GM18870 (cell line): ENCODE measurements around the gene SKIC2.

Experiments
- ATAC-seq: cut with Tn5 transposase; IDR thresholded peaks from one replicate; pipeline ENCODE4 v1.9.1; 2021; ENCODE audit warnings: moderate library complexity; ENCODE audit not compliant: unreplicated experiment

SKIC2 gene

DNA sequence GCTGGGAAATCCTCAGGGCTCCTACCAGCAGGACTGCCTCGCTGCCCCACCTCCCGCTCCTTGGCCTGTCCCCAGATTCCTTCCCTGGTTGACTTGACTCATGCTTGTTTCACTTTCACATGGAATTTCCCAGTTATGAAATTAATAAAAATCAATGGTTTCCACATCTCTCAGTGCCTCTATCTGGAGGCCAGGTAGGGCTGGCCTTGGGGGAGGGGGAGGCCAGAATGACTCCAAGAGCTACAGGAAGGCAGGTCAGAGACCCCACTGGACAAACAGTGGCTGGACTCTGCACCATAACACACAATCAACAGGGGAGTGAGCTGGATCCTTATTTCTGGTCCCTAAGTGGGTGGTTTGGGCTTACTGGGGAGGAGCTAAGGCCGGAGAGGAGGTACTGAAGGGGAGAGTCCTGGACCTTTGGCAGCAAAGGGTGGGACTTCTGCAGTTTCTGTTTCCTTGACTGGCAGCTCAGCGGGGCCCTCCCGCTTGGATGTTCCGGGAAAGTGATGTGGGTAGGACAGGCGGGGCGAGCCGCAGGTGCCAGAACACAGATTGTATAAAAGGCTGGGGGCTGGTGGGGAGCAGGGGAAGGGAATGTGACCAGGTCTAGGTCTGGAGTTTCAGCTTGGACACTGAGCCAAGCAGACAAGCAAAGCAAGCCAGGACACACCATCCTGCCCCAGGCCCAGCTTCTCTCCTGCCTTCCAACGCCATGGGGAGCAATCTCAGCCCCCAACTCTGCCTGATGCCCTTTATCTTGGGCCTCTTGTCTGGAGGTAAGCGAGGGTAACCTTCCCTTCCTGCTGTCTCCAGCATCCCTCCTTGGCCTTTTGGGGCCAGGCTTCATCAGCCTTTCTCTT, 13.2 kb upstream of the SKIC2 start, which contains the start of gene CFB:
Gene CFB (plus strand): TSS at position 589 of the 863 bp plus-strand sequence. CDS start 127 bp downstream, at position 716.
- no peak for ATAC-seq

DNA sequence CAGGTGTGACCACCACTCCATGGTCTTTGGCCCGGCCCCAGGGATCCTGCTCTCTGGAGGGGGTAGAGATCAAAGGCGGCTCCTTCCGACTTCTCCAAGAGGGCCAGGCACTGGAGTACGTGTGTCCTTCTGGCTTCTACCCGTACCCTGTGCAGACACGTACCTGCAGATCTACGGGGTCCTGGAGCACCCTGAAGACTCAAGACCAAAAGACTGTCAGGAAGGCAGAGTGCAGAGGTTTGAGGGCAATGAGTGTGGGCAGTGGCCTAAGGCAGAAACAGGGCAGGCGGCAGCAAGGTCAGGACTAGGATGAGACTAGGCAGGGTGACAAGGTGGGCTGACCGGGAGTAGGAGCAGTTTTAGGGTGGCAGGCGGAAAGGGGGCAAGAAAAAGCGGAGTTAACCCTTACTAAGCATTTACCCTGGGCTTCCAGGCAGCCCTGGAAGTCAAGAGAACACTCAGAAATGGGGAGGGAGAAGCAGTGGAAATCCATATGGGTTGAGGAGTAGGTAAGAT, 12.5 kb upstream of the SKIC2 start:
- no peak for ATAC-seq

DNA sequence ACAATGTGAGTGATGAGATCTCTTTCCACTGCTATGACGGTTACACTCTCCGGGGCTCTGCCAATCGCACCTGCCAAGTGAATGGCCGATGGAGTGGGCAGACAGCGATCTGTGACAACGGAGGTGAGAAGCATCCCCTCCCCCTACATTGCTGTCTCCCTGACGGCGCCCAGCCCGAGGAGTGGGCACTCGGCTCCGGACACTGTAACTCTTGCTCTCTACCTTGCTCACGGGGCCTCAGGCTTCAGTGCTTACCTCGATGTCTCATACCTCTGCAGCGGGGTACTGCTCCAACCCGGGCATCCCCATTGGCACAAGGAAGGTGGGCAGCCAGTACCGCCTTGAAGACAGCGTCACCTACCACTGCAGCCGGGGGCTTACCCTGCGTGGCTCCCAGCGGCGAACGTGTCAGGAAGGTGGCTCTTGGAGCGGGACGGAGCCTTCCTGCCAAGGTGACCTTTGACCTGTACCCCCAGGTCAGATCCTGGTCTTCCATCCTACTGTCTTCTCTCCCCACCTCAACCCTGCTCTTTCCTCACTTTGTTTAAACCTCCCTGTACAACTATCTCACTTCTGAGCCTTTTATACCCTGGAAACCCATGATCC, 11.8 kb upstream of the SKIC2 start:
- ATAC-seq, result no peak

DNA sequence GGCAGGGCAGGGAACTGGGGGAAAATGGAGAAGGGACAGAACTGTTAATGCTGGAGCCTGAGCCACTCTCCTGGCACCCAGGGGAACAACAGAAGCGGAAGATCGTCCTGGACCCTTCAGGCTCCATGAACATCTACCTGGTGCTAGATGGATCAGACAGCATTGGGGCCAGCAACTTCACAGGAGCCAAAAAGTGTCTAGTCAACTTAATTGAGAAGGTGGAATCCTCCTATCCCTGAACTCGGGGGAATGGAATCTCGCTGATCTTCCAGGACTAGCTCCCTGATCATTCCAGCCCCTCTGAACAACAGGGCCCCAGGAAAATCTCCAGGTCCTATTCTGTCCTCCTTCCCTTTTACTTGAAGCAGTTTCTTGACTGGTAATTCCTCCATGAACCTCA, 11.1 kb upstream of the SKIC2 start:
- ATAC-seq, result no peak

DNA sequence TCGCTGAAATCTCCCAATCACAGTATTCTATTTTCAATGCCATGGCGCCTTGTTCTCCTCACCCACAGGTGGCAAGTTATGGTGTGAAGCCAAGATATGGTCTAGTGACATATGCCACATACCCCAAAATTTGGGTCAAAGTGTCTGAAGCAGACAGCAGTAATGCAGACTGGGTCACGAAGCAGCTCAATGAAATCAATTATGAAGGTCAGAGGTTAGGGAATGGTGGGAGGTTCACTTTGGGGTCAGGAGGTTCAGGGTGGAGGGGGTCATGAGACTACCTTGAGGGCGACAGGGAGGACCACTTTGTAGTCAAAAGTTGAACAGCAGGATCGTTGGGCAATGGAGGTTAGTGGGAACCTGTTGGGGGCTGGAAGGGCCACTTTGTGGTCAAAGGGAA, 10.7 kb upstream of the SKIC2 start:
- no peak for ATAC-seq

GRCh38 chr6:31948753-31949413, 10.1 kb upstream of the SKIC2 start:
- no peak for ATAC-seq

DNA sequence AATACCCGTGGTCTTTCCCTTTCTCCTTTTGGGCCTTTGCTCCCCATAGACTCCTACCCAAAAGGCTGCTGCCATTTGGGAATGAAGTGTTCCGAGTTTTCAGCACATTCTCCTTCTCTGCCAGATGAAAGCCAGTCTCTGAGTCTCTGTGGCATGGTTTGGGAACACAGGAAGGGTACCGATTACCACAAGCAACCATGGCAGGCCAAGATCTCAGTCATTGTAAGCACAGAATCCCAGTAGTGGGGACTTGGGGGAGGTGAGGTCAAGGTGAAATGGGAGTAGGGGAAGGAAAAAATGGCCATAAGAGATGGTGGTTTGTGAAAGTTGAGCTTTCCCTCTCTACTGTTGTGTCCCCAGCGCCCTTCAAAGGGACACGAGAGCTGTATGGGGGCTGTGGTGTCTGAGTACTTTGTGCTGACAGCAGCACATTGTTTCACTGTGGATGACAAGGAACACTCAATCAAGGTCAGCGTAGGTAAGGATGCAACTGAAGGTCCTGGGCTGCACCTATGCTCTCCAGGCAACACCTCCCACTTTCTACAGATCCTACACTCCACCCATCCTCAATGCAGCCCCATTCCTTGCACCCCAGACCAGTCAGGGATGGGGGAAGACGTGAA, 8.9 kb upstream of the SKIC2 start:
- no peak for ATAC-seq

DNA sequence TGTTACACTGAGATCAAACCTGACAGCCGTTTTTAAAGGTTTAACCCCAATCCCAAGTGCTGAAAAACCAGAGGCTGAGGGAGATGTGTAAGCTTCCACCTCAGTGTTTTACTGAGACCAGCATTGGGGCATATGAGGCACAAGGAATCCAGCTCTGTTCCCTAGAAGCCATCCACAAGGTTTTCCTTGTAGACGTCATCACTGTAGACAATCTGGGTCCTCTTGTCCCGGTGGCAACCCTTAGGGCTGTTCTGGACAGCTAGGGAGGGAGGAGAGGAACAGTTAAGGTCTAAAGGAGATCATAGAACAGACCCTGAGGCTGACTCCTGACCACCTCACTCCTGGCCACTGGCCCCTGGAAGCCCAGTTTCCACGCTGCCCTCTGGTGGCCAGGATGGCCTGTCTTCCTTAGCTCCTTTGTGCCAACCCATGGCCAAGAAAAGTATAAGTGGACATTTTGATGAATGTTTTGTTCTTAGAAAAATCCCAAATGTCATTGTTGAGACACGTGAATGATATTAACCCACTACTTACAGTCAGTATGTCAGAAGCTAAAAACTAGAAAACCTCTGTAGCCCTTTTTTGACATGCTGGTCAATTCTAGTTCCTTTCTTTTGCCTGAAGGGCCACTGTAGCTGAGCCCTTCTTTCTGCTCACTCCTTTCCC, 6.7 kb upstream of the SKIC2 start:
- no peak for ATAC-seq

DNA sequence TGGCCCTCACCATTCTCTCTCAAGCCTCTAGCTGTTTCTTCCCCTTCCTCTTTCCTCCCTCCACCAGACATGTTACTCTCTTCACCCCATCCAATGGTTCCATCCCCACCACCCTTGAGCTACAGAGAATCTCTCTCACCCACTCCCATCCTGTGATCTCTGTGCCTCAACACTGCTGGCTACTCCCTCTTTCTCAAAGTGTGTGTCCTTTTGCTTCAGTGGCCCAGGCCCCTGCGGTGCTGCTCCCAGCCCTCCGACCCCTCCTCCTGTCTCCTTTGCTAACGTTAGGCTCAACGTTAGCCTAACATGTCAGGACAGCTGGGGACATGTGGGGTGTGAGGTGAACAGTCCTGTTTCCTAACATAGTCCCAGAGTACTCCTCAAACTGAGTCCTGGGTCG, 6.1 kb upstream of the SKIC2 start:
- no peak for ATAC-seq

- no peak for ATAC-seq
Measured at GRCh38 chr6:31954511-31954910, 4.5 kb upstream of the SKIC2 start.

DNA sequence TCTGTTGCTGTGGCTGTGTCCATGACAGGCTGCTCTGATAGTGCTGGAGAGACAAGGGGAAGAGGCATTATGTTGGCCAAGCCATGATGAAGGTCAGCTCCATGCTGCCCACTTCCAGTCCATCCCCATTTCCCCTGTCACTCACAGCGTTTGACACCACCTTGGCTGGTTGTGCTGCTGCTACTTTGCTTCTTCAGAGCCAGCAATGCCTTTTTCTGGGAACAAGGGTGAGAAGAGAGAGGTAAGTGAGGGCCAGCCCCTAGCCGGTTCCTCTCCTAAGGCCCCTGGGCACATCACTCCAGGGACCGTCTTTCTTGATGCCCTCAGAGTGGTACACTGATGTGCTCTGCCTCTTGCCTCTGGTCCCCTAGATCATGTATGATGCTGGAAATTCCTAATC, 2.2 kb upstream of the SKIC2 start:
- no peak for ATAC-seq

DNA sequence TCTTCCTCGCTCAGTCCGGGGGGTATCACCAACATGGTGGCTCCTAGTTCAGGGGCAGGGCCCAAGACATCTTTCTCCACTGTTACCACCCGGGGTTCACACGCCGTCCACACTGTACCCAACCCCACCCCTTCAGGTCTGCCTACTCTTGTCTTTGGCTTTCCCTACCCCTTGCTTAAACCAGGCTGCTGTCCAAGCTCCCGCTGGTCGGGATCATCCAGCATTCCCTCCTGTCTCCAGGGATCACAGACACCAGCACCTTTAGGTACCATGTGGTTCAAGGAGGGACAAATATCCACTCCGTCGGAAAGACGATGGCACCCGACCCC, 599 bp upstream of the SKIC2 start:
- no peak for ATAC-seq

- ATAC-seq, result no peak
Measured at GRCh38 chr6:31961616-31962015, 2.6 kb downstream of the SKIC2 start.

GRCh38 chr6:31963921-31964320, 4.9 kb downstream of the SKIC2 start:
- ATAC-seq, result no peak

GRCh38 chr6:31965700-31966099, 6.7 kb downstream of the SKIC2 start:
- no peak for ATAC-seq

- no peak for ATAC-seq
Measured at GRCh38 chr6:31966506-31966905, 7.5 kb downstream of the SKIC2 start.

- ATAC-seq, result no peak
Measured at GRCh38 chr6:31966997-31967925, 8.3 kb downstream of the SKIC2 start.

- ATAC-seq, result no peak
Measured at GRCh38 chr6:31967926-31968320, 8.9 kb downstream of the SKIC2 start.

GRCh38 chr6:31968326-31968725, 9.4 kb downstream of the SKIC2 start:
- ATAC-seq, result no peak
